GM23338 (cell line): ENCODE measurements around the gene BBX. TPM values are rescaled to one million over a fixed set of nuclear protein-coding genes. Genes with fewer than 3 reads are reported as not detected.

Experiments
- ATAC-seq: fragments of 200-7000 bp; cut with Tn5 transposase; 3 replicates; pipeline ENCODE4 v1.9.1; 2020
- DNase-seq: peaks from one replicate; pipeline ENCODE4 v3.0.0-alpha.2; 2015; ENCODE audit warnings: low spot score
- H2AFZ ChIP-seq: fragments of 200-600 bp; sonication (generic); 2 replicates; pipeline ENCODE4 v1.8.0; 2016; ENCODE audit warnings: antibody characterized with exemption, mild to moderate bottlenecking, moderate library complexity
- H3F3A ChIP-seq: fragments of 200-600 bp; sonication (generic); replicated peaks from 2 replicates; pipeline ENCODE4 v1.8.0; 2017; ENCODE audit warnings: antibody characterized with exemption, mixed run types, low read depth
- H3K27ac ChIP-seq: fragments of 200-600 bp; sonication (generic); 2 replicates; pipeline ENCODE4 v1.6.1; 2016; ENCODE audit warnings: low read depth
- H3K27me3 ChIP-seq: fragments of 200-600 bp; sonication (generic); 2 replicates; pipeline ENCODE4 v1.8.0; 2016; ENCODE audit warnings: mild to moderate bottlenecking, mixed run types, moderate library complexity; ENCODE audit not compliant: insufficient read depth
- H3K36me3 ChIP-seq: fragments of 200-600 bp; sonication (generic); 2 replicates; pipeline ENCODE4 v1.8.0; 2016; ENCODE audit warnings: mild to moderate bottlenecking; ENCODE audit not compliant: insufficient read depth
- H3K4me1 ChIP-seq: fragments of 200-600 bp; sonication (generic); 2 replicates; pipeline ENCODE4 v1.8.0; 2016; ENCODE audit warnings: mild to moderate bottlenecking, moderate library complexity; ENCODE audit not compliant: insufficient read depth
- H3K4me2 ChIP-seq: fragments of 200-600 bp; sonication (generic); 2 replicates; pipeline ENCODE4 v1.7.1; 2017; ENCODE audit warnings: mixed run types
- H3K4me3 ChIP-seq: fragments of 200-600 bp; sonication (generic); 2 replicates; pipeline ENCODE4 v1.6.1; 2016; ENCODE audit warnings: mixed run types
- H3K79me2 ChIP-seq: fragments of 200-600 bp; sonication (generic); replicated peaks from 2 replicates; pipeline ENCODE4 v1.8.0; 2017; ENCODE audit warnings: mild to moderate bottlenecking; ENCODE audit not compliant: insufficient read depth
- H3K9me2 ChIP-seq: fragments of 200-600 bp; sonication (generic); 2 replicates; pipeline ENCODE4 v1.8.0; 2017; ENCODE audit not compliant: insufficient read depth
- H4K20me1 ChIP-seq: fragments of 200-600 bp; sonication (generic); replicated peaks from 2 replicates; pipeline ENCODE4 v1.8.0; 2017; ENCODE audit warnings: mild to moderate bottlenecking; ENCODE audit not compliant: insufficient read depth
- H3K27ac Mint-ChIP-seq: 2 replicates; pipeline ENCODE4 v1.8.0; 2020; ENCODE audit warnings: inconsistent platforms, mild to moderate bottlenecking, moderate library complexity, mixed read lengths
- H3K27me3 Mint-ChIP-seq: 3 replicates; pipeline ENCODE4 v1.8.0; 2022; ENCODE audit warnings: low read depth, mild to moderate bottlenecking, moderate library complexity, mixed read lengths, inconsistent platforms; ENCODE audit not compliant: insufficient read depth, poor library complexity
- H3K36me3 Mint-ChIP-seq: 3 replicates; pipeline ENCODE4 v1.8.0; 2021; ENCODE audit warnings: low read depth, mild to moderate bottlenecking, inconsistent platforms, moderate library complexity, mixed read lengths
- H3K4me1 Mint-ChIP-seq: 3 replicates; pipeline ENCODE4 v1.8.0; 2020; ENCODE audit warnings: mild to moderate bottlenecking, inconsistent platforms, mixed read lengths
- H3K4me3 Mint-ChIP-seq: 3 replicates; pipeline ENCODE4 v1.8.0; 2021; ENCODE audit warnings: moderate library complexity, mild to moderate bottlenecking, inconsistent platforms, mixed read lengths
- H3K9me3 Mint-ChIP-seq: 3 replicates; pipeline ENCODE4 v1.8.0; 2020; ENCODE audit warnings: moderate library complexity, mild to moderate bottlenecking, inconsistent platforms, mixed read lengths
- EZH2 ChIP-seq: fragments of 200-600 bp; sonication (generic); IDR thresholded peaks from one replicate; pipeline ENCODE4 v1.8.0; 2017; ENCODE audit warnings: antibody characterized with exemption, mild to moderate bottlenecking, low read depth; ENCODE audit not compliant: unreplicated experiment
- EZH2phosphoT487 ChIP-seq: fragments of 200-600 bp; sonication (generic); IDR thresholded peaks from one replicate; pipeline ENCODE4 v1.8.1; 2018; ENCODE audit warnings: antibody characterized with exemption; ENCODE audit not compliant: unreplicated experiment
- JUNB ChIP-seq: IDR thresholded peaks from one replicate; pipeline ENCODE4 v1.6.1; 2016; ENCODE audit warnings: antibody characterized with exemption; ENCODE audit not compliant: unreplicated experiment
- NANOG ChIP-seq: IDR thresholded peaks from 2 replicates; pipeline ENCODE4 v1.6.1; 2016; ENCODE audit warnings: antibody characterized with exemption, borderline replicate concordance
- POLR2AphosphoS5 ChIP-seq: IDR thresholded peaks from 2 replicates; pipeline ENCODE4 v1.6.1; 2016; ENCODE audit warnings: antibody characterized with exemption, low read depth
- STAT1 ChIP-seq: IDR thresholded peaks from one replicate; pipeline ENCODE4 v1.6.1; 2016; ENCODE audit warnings: antibody characterized with exemption; ENCODE audit not compliant: unreplicated experiment
- ZNF114 ChIP-seq: fragments of 250-450 bp; sonication (Bioruptor Pico); IDR thresholded peaks from 2 replicates; pipeline ENCODE4 v1.5.0; 2020; ENCODE audit warnings: mild to moderate bottlenecking, moderate library complexity
- ZNF331 ChIP-seq: fragments of 250-450 bp; sonication (Bioruptor Pico); IDR thresholded peaks from 2 replicates; pipeline ENCODE4 v1.5.0; 2020; ENCODE audit warnings: low read depth, mild to moderate bottlenecking, moderate library complexity
- polyA plus RNA-seq: library from polyadenylated mRNA; unstranded; fragments of >200 nt; fragmentation: Nextera tagmentation; extraction: Ambion mirVana; gene quantifications from 2 replicates; pipeline ENCODE4 v1.2.1, GENCODE V29; 2016
- total RNA-seq: library from RNA; depleted of rRNA; stranded (reverse); fragments of >200 nt; shearing (Covaris generic); gene quantifications from 2 replicates; pipeline ENCODE4 v1.2.3, GENCODE V29; 2014
- TF ChIP-seq, protein P1 (sequence below), 2 experiments: fragments of 200-600 bp in 1 of 2; sonication (generic) in 1 of 2; conservative IDR thresholded peaks; 2 replicates each; pipeline versions ENCODE4 v1.5.1 to v1.6.1; 2016 to 2017; ENCODE audit warnings: antibody characterized with exemption in 2 of 2, low read depth in 2 of 2, mild to moderate bottlenecking in 2 of 2, moderate library complexity in 1 of 2
- TF ChIP-seq, protein P2 (sequence below): IDR thresholded peaks from one replicate; pipeline ENCODE4 v1.6.1; 2018; ENCODE audit warnings: antibody characterized with exemption; ENCODE audit not compliant: unreplicated experiment

Gene BBX
- total and polyA plus RNA-seq, 2 experiments from 2014 or later, result 35.2 to 44.1 TPM

DNA sequence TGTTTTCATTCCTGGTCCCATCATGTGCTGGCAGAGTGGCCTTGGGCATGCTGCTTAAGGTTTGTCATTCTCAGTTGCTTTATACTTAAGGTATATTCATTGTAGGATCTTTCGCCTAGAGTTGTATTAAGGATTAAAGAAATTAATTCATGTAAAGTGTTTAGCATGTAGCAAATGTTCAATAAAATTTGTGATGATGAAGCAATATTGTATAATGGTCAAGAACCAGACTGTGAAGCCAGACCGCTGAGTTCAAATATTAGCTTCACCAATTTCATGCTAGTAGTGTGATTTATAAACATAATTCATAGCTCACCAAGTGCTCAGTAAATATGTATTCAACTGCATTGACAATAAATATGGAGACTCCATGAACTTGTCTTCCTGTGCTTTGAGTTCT, 178.5 kb downstream of the BBX start (continued):
- TF ChIP-seq ZNF331 (CRISPR knock-in tag) (no peak), STAT1 (no peak), NANOG (no peak), ZNF114 (no peak), POLR2AphosphoS5 (no peak), EZH2phosphoT487 (no peak), JUNB (no peak)
- TF ChIP-seq, protein P1, sequence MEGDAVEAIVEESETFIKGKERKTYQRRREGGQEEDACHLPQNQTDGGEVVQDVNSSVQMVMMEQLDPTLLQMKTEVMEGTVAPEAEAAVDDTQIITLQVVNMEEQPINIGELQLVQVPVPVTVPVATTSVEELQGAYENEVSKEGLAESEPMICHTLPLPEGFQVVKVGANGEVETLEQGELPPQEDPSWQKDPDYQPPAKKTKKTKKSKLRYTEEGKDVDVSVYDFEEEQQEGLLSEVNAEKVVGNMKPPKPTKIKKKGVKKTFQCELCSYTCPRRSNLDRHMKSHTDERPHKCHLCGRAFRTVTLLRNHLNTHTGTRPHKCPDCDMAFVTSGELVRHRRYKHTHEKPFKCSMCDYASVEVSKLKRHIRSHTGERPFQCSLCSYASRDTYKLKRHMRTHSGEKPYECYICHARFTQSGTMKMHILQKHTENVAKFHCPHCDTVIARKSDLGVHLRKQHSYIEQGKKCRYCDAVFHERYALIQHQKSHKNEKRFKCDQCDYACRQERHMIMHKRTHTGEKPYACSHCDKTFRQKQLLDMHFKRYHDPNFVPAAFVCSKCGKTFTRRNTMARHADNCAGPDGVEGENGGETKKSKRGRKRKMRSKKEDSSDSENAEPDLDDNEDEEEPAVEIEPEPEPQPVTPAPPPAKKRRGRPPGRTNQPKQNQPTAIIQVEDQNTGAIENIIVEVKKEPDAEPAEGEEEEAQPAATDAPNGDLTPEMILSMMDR (conservative IDR thresholded peaks at IDR 0.05; ENCODE audit: low read depth in 2 of 2), result no peak
- TF ChIP-seq, protein P2, sequence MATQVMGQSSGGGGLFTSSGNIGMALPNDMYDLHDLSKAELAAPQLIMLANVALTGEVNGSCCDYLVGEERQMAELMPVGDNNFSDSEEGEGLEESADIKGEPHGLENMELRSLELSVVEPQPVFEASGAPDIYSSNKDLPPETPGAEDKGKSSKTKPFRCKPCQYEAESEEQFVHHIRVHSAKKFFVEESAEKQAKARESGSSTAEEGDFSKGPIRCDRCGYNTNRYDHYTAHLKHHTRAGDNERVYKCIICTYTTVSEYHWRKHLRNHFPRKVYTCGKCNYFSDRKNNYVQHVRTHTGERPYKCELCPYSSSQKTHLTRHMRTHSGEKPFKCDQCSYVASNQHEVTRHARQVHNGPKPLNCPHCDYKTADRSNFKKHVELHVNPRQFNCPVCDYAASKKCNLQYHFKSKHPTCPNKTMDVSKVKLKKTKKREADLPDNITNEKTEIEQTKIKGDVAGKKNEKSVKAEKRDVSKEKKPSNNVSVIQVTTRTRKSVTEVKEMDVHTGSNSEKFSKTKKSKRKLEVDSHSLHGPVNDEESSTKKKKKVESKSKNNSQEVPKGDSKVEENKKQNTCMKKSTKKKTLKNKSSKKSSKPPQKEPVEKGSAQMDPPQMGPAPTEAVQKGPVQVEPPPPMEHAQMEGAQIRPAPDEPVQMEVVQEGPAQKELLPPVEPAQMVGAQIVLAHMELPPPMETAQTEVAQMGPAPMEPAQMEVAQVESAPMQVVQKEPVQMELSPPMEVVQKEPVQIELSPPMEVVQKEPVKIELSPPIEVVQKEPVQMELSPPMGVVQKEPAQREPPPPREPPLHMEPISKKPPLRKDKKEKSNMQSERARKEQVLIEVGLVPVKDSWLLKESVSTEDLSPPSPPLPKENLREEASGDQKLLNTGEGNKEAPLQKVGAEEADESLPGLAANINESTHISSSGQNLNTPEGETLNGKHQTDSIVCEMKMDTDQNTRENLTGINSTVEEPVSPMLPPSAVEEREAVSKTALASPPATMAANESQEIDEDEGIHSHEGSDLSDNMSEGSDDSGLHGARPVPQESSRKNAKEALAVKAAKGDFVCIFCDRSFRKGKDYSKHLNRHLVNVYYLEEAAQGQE, result no peak

DNA sequence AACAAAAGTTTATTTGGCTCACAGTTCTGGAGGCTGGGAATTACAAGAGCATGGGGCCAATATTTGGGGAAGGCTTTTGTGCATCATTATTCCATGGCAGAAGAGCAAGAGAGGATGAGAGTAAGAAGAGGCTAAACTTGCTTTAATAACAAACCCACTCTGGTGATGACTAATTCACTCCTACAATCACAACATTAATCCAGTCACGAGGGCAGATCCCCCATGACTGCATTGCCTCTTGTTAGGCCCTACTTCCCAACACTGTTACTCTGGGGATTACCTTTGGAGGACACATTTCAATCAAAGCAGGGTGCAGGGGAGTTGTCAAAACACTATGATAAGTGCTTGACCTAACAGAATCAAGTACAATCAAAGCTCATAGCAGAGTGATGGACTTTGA, 181.7 kb downstream of the BBX start:
- H3K4me2 ChIP-seq, result no peak overlapping the region
- H3K4me1 ChIP-seq, result no peaks in the 10 kb centered on the region; the same call in 1 of the 2 replicates
- no peak overlapping the region for H3K4me3 ChIP-seq
- Mint-ChIP-seq H3K4me1 (peaks cover 5% of the 10 kb centered on the region; the same call in 2 of the 3 replicates), H3K4me3 (no peak overlapping the region), H3K27me3 (no peaks in the 10 kb centered on the region), H3K9me3 (no peaks in the 10 kb centered on the region), H3K27ac (no peak overlapping the region; the same call in 1 of the 2 replicates), H3K36me3 (no peaks in the 10 kb centered on the region)
- ATAC-seq, result no peak
- H3K79me2 ChIP-seq, result 0 out of 2 replicates have a peak, but pooled peaks cover 7% of the 10 kb centered on the region
- no peaks in the 10 kb centered on the region for H3F3A ChIP-seq
- TF ChIP-seq NANOG, result no peak
- no peak for TF ChIP-seq EZH2
- no peak for TF ChIP-seq ZNF114
- TF ChIP-seq JUNB, result no peak
- no peak overlapping the region for H2AFZ ChIP-seq
- H3K27me3 ChIP-seq, result no peaks in the 10 kb centered on the region
- no peak overlapping the region for H3K27ac ChIP-seq
- DNase-seq, result no peak
- H3K9me2 ChIP-seq, result no peaks in the 10 kb centered on the region
- no peaks in the 10 kb centered on the region for H3K36me3 ChIP-seq
- peaks cover 3% of the 10 kb centered on the region; the same call in 1 of the 2 replicates for H4K20me1 ChIP-seq
